HT-29 (cell line): ENCODE measurements around the gene PEX5L. TPM values are rescaled to one million over a fixed set of nuclear protein-coding genes. Genes with fewer than 3 reads are reported as not detected.
A peak's percentile ranks its signal among the peaks of the same experiment; 100 is the strongest.
"Not testable (repeated sequence)": the region's sequence is repeated elsewhere in the genome, so short reads cannot be mapped to it uniquely, and the experiment has no call there.

Experiments
- DNase-seq: peaks from one replicate; pipeline ENCODE4 v3.0.0-alpha.2; 2015; ENCODE audit warnings: low spot score
- total RNA-seq: library from RNA; depleted of rRNA; stranded (reverse); fragments of >200 nt; shearing (Covaris generic); gene quantifications from 2 replicates; pipeline ENCODE4 v1.2.3, GENCODE V29; 2014; rRNA removed

The PEX5L gene, protein sequence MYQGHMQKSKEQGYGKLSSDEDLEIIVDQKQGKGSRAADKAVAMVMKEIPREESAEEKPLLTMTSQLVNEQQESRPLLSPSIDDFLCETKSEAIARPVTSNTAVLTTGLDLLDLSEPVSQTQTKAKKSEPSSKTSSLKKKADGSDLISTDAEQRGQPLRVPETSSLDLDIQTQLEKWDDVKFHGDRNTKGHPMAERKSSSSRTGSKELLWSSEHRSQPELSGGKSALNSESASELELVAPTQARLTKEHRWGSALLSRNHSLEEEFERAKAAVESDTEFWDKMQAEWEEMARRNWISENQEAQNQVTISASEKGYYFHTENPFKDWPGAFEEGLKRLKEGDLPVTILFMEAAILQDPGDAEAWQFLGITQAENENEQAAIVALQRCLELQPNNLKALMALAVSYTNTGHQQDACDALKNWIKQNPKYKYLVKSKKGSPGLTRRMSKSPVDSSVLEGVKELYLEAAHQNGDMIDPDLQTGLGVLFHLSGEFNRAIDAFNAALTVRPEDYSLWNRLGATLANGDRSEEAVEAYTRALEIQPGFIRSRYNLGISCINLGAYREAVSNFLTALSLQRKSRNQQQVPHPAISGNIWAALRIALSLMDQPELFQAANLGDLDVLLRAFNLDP
- total RNA-seq = not detected in 2 replicates

GRCh38 chr3:180036671-180037455, at the start of gene PEX5L:
Gene PEX5L (minus strand): TSS chr3:180036937. CDS start chr3:180036599, 338 bp downstream.
- no peak for DNase-seq

GRCh38 chr3:180085122-180085710, 48.5 kb upstream of the PEX5L start:
- DNase-seq = peak; percentile 15

DNA sequence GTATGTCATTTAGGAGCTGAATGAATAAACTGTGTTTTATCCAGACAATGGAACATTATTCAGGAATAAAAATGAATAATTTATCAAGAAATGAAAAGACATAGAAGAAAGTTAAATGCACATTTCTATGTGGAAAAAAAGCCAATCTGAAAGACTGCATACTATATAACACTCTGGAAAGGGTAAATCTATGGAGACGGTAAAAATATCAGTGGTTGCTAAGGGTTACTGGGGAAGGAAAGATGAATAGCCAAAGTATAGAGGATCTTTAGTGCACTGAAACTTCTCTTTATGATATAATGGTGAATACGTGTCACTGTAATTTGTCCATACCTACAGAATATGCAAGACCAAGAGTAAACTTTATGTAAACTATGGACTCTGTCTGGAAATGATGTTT, 46.0 kb upstream of the PEX5L start:
- DNase-seq = no peak

- DNase-seq = no peak
Measured at GRCh38 chr3:180078592-180078991, 41.9 kb upstream of the PEX5L start.

DNA sequence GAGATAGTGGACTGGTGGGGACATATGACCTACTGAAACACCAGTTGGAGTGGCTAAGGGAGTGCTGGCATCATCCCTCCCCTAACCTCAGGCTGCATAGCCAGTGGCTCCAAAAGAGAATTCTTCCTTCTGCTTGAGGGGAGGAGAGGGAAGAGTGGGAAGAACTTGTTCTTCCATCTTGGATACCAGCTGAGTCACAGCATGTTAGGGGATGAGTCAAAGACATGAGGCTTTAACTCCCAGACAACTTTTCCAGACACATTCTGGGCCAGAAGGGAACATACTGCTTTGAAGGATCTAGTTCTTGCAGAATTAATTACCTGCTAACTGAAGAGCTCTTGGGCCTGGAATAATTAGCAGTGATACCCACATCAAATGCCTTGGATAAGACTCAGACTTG, 36.8 kb upstream of the PEX5L start:
- DNase-seq = no peak

- no peak for DNase-seq
Measured at GRCh38 chr3:180072786-180073185, 36.0 kb upstream of the PEX5L start.

DNA sequence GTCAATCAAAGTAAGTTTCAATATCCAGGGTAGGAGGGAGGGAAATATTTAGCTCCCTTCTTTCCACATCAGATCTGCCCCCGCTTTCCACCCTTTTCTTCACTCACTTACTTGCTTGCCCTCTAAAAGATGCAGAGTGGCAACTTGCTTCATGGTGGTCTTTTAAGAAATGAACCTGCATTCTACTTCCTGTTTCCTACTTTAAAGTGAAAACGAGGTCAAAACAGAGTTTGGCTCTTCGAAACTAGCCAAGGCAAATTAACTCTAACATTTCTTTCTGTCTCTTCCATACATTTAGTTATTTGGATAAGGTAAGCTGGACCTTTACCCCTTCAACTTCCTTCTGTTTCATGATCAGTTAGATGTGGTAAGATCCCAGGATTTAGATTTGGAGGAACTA, 34.2 kb upstream of the PEX5L start:
- DNase-seq = no peak

- no peak for DNase-seq
Measured at GRCh38 chr3:180068023-180068422, 31.3 kb upstream of the PEX5L start.

DNA sequence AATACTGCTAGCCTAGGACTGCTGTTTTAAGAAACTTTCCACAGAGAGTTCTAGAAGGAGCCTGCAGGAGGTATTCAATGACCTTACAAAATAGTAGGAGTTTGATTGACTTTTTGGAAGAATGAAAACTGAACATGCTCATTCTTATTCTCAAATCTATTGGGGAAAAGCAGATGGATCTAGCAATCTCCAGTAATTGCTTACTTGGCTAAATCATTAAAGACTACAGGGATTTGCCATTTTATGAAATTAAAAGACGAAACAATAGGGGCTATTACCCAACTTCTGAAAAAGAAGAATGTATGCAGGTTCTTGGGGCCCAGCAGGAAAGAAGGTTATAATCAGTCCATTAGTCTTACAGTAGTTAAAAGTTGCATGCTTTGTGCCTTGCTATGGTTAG, 29.9 kb upstream of the PEX5L start:
- DNase-seq = no peak

DNA sequence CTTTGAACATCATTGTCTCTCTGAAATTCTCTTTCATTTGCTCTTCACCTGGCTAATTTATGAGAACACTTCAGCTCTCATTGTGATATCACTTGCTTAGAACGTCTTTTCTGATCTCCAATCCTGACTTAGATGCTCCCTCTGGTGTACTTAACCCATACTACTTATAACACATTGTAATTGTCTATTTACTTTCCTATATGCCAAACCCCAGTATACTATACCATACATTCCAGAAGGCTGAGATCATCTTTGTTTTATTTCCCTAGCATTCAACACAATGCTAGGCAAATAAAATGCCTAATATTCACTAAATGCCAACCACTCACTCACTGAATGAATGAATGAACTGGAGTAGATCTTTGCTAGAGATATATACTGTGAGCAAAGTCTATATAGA, 27.0 kb upstream of the PEX5L start:
- DNase-seq = no peak

- no peak for DNase-seq
Measured at GRCh38 chr3:180062771-180063170, 26.0 kb upstream of the PEX5L start.

DNA sequence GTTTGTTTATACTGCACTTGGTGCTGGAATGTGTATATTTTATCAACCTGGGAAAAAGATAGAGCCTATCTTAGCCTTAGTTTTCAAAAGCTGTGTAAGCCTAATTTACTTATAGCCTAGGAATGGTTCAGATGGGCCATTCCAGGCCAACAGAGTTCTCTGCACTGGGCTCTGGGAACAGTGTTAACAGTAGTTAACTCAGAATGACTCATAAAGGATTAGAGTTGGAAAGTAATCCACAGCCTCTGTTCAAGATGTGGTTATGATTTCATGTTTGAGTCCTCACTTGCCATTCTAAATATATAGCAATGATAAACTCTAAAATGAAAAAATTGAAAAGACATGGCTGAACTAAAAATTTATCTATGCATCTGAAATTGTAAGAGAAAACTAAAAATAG, 22.6 kb upstream of the PEX5L start:
- no peak for DNase-seq

- DNase-seq = no peak
Measured at GRCh38 chr3:180058238-180058637, 21.5 kb upstream of the PEX5L start.

DNA sequence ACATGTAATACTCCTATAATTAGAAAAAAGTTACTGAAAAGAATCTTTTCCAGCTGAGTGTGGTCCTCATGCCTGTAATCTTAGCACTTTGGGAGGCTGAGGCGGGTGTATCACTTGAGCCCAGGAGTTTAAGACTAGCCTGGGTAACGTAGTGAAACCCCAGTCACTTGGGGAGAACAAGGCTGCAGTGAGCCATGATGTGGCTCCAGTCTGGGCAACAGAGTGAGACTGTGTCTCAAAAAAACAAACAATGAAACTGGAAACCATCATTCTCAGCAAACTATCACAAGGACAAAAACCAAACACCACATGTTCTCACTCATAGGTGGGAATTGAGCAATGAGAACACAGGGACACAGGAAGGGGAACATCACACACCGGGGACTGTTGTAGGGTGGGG, 18.9 kb upstream of the PEX5L start:
- DNase-seq = not testable (repeated sequence)

- DNase-seq = no peak
Measured at GRCh38 chr3:180049391-180049790, 12.7 kb upstream of the PEX5L start.

- no peak for DNase-seq
Measured at GRCh38 chr3:180048840-180049239, 12.1 kb upstream of the PEX5L start.

DNA sequence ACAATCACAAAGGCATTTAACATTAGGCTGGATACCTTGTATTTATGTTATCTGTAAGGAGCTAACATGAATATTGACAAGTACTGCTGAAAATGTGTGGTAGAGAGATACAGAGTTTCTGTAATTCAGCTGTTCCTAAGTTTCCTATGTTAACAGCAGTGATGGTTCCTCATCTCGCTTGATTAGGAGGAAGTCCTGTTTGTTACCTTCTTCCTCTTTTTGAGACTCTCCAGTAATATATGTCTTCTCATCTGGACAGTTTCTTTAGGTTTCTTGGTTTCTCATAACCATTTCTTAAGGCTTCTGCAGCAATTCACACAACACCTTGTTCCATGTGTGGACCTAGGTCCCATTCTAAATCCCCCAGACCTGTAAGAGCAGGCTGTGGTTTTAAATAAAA, 11.4 kb upstream of the PEX5L start:
- no peak for DNase-seq

- no peak for DNase-seq
Measured at GRCh38 chr3:180040966-180041365, 4.2 kb upstream of the PEX5L start.

DNA sequence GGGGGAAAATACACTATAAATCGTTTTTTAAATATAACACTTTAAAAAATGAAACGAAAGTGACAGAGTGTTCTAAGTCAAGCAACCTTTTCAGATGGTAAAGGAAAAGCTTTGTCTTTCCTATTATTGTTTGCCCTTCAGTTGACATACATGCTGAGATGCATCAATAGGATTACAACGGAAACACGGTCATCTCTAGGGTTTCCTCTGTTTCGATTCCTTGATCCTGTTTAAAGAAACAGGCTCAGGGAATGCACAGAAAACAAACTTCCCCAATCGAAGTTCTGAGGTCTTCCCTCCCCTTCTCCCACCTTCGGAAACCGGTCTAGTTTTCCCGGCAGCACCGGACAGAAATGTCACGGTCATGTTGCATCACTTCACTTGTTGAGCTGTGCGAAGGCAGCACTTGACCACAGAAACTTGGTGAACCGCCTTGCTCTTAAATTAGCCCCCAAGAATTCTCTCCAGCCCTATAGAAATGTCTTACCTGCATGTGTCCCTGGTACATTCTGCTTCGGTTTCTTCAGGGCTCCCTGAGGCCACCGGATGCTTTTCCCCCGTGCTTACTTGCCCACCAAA, 556 bp downstream of the PEX5L start:
- no peak for DNase-seq

DNA sequence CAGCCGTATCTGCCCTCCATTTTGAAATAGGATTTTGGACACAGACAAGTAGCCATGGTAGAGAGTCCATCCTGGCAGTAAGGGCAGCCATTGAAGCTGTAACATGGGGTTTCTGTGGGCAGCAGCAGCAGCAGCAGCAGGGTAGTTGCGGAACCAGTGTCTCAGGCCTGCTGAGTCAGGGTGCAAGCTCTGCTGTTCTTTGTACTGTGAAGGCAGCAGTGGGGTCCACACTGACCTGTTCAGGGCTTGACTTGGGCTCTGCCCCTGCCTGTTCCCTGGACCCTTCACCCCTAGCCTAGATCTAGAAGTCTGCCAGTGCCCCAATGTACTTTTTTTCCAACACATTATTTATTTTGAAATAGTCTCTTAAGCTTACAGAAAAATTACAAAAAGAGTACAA, 9.7 kb downstream of the PEX5L start:
- DNase-seq = no peak

DNA sequence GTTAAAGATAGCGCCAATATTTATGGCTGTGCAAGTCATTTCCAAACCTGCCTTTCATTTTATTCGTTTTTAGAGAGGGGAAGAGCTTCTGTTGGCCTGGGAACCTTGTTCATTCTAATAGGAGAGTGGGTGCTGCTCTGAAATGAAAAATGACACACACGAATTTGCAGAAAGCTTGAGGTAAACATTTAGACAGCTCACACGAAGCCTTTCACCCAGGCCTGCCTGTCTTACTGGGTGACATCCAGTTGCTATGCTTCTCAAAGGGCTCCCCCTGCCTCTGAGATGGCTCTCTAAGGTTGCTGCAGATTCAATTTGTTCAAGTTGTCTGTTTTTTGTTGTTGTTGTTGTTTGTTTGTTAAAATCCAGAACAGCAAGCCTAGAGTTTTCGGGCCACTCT, 18.2 kb downstream of the PEX5L start:
- no peak for DNase-seq

- DNase-seq = no peak
Measured at GRCh38 chr3:180017846-180018245, 18.9 kb downstream of the PEX5L start.
